ENCODE measurements around the gene MYADML2. TPM values are rescaled to one million over a fixed set of nuclear protein-coding genes. Genes with fewer than 3 reads are reported as not detected.

The MYADML2 gene, protein sequence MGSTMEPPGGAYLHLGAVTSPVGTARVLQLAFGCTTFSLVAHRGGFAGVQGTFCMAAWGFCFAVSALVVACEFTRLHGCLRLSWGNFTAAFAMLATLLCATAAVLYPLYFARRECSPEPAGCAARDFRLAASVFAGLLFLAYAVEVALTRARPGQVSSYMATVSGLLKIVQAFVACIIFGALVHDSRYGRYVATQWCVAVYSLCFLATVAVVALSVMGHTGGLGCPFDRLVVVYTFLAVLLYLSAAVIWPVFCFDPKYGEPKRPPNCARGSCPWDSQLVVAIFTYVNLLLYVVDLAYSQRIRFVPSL
- 0.26 and 0.84 TPM in 2 replicates for polyA plus RNA-seq

GRCh38 chr17:81947189-81947588 lies at the start of gene MYADML2:
MYADML2 (minus strand) TSS chr17:81947233; CDS start chr17:81941741, 5,492 bp downstream.

DNA sequence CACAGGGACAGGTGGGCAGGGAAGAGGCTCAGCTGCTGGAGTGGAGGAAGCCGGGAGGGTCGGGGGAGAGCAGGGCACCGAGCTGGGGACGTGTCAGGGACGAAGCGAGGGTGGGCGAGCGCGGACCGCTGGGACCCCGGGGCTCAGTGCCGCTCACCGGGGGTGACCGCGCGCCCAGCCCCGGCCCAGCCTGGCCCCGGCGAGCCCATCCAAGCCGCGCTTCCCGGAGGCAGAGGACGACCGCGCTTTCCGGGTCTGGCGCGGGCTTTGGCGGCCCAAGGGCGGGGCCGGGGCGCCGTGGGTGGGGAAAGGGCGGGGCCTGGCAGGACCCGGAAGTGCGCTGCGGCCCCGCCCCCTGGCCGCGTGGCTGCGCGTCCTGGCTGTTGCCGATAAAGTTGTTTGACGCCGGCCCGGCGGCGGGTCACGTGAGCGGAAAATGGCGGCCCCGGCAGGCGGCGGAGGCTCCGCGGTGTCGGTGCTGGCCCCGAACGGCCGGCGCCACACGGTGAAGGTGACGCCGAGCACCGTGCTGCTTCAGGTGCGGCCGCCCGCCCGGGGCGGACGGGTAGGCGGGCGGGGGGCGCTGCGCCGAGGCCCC lies 30.3 kb upstream of the MYADML2 start, which contains the start of gene ASPSCR1:
Gene ASPSCR1 (plus strand): TSS at position 419 of the 598 bp plus-strand sequence. CDS start 18 bp downstream, at position 437.

GRCh38 chr17:81961087-81961511 lies 14.1 kb upstream of the MYADML2 start, which contains the start of gene NOTUM:
NOTUM (minus strand) TSS chr17:81961187; CDS start chr17:81960909, 278 bp downstream.

GRCh38 chr17:81927653-81928543 lies 19.1 kb downstream of the MYADML2 start, which contains the start of gene MAFG:
MAFG (minus strand) TSS chr17:81927735; CDS start chr17:81923185, 4,550 bp downstream.

GRCh38 chr17:81917565-81918332 lies 29.3 kb downstream of the MYADML2 start, which contains the start of gene SIRT7:
SIRT7 (minus strand) TSS chr17:81918176; CDS start chr17:81918131, 45 bp downstream.

GRCh38 chr17:81911277-81911961 lies 35.6 kb downstream of the MYADML2 start, which contains the start of gene PCYT2:
PCYT2 (minus strand) TSS chr17:81911399; CDS start chr17:81911355, 44 bp downstream.

GRCh38 chr17:81902023-81902652 lies 44.9 kb downstream of the MYADML2 start, which contains the start of gene NPB:
NPB (plus strand) TSS chr17:81902238; CDS start chr17:81902278, 40 bp downstream.

Other genes starting within 250 kb of the MYADML2 start
- 2.6 and 10.2 TPM in 2 replicates for gene MRPL12, start 243.9 kb downstream of the MYADML2 start, polyA plus RNA-seq
- 0.13 TPM in 1 of 2 replicates, not detected in the other for gene SLC25A10, start 234.9 kb downstream of the MYADML2 start, polyA plus RNA-seq
- gene GCGR, start 143.1 kb downstream of the MYADML2 start, polyA plus RNA-seq = not detected in 2 replicates
- gene MCRIP1, start 113.9 kb downstream of the MYADML2 start, polyA plus RNA-seq = 15.2 TPM in 2 replicates
- not detected in 2 replicates for gene PPP1R27, start 112.2 kb downstream of the MYADML2 start, polyA plus RNA-seq
- 16.9 and 26.2 TPM in 2 replicates for gene P4HB, start 86.7 kb downstream of the MYADML2 start, polyA plus RNA-seq
- 17.8 and 18.9 TPM in 2 replicates for gene ARHGDIA, start 75.9 kb downstream of the MYADML2 start, polyA plus RNA-seq
- gene ALYREF, start 55.6 kb downstream of the MYADML2 start, polyA plus RNA-seq = 2.3 and 3.9 TPM in 2 replicates
- 151 and 201 TPM in 2 replicates for gene ANAPC11, start 55.5 kb downstream of the MYADML2 start, polyA plus RNA-seq
- not detected in 2 replicates for gene NPB, start 45.0 kb downstream of the MYADML2 start, polyA plus RNA-seq
- 1.5 and 1.6 TPM in 2 replicates for gene PCYT2, start 35.8 kb downstream of the MYADML2 start, polyA plus RNA-seq
- gene SIRT7, start 29.1 kb downstream of the MYADML2 start, polyA plus RNA-seq = 2.1 and 2.4 TPM in 2 replicates
- 3.9 and 7.6 TPM in 2 replicates for gene MAFG, start 19.5 kb downstream of the MYADML2 start, polyA plus RNA-seq
- gene PYCR1, start 9.9 kb downstream of the MYADML2 start, polyA plus RNA-seq = 1.6 TPM in 1 of 2 replicates, not detected in the other
- gene NOTUM, start 14.0 kb upstream of the MYADML2 start, polyA plus RNA-seq = not detected in 2 replicates
- 1.0 and 6.4 TPM in 2 replicates for gene ASPSCR1, start 30.4 kb upstream of the MYADML2 start, polyA plus RNA-seq
- 33.3 and 49.2 TPM in 2 replicates for gene CENPX, start 75.6 kb upstream of the MYADML2 start, polyA plus RNA-seq
- gene LRRC45, start 76.1 kb upstream of the MYADML2 start, polyA plus RNA-seq = not detected in 2 replicates
- gene RAC3, start 84.4 kb upstream of the MYADML2 start, polyA plus RNA-seq = not detected in 2 replicates
- gene DCXR, start 90.5 kb upstream of the MYADML2 start, polyA plus RNA-seq = 74.0 and 147 TPM in 2 replicates
- 1.4 and 2.1 TPM in 2 replicates for gene RFNG, start 104.6 kb upstream of the MYADML2 start, polyA plus RNA-seq
- gene GPS1, start 104.7 kb upstream of the MYADML2 start, polyA plus RNA-seq = 29.3 and 31.1 TPM in 2 replicates
- 11.3 and 13.6 TPM in 2 replicates for gene DUS1L, start 118.6 kb upstream of the MYADML2 start, polyA plus RNA-seq
- 0.54 and 0.66 TPM in 2 replicates for gene FASN, start 151.0 kb upstream of the MYADML2 start, polyA plus RNA-seq